Glutamatergic neuron (in vitro differentiated cells): ENCODE data around the gene IKZF3. TPM values are rescaled to one million over a fixed set of nuclear protein-coding genes. Genes with fewer than 3 reads are reported as not detected.

Experiments used
- DNase-seq: peaks from one replicate; pipeline ENCODE4 v3.0.0; 2022
- H3K27ac Mint-ChIP-seq: one replicate; pipeline ENCODE4 v1.8.0; 2020; ENCODE audit warnings: mild to moderate bottlenecking, mixed read lengths, inconsistent platforms; ENCODE audit not compliant: unreplicated experiment
- H3K27me3 Mint-ChIP-seq: one replicate; pipeline ENCODE4 v1.8.0; 2020; ENCODE audit warnings: mild to moderate bottlenecking, moderate library complexity, mixed read lengths, inconsistent platforms; ENCODE audit not compliant: unreplicated experiment
- H3K36me3 Mint-ChIP-seq: one replicate; pipeline ENCODE4 v1.8.0; 2020; ENCODE audit warnings: mild to moderate bottlenecking, mixed read lengths, inconsistent platforms; ENCODE audit not compliant: unreplicated experiment
- H3K4me1 Mint-ChIP-seq: one replicate; pipeline ENCODE4 v1.8.0; 2020; ENCODE audit warnings: mild to moderate bottlenecking, low read depth, mixed read lengths, inconsistent platforms; ENCODE audit not compliant: unreplicated experiment
- H3K4me3 Mint-ChIP-seq: one replicate; pipeline ENCODE4 v1.8.0; 2020; ENCODE audit warnings: mild to moderate bottlenecking, mixed read lengths, inconsistent platforms; ENCODE audit not compliant: unreplicated experiment
- H3K9me3 Mint-ChIP-seq: one replicate; pipeline ENCODE4 v1.8.0; 2020; ENCODE audit warnings: mild to moderate bottlenecking, moderate library complexity, mixed read lengths, inconsistent platforms; ENCODE audit not compliant: unreplicated experiment
- CTCF ChIP-seq: fragments of 200-600 bp; sonication (generic); IDR thresholded peaks from one replicate; pipeline ENCODE4 v1.5.0; 2021; ENCODE audit not compliant: partially characterized antibody, unreplicated experiment
- total RNA-seq: library from RNA; stranded (reverse); fragmentation: NEBNext Ultra II Directional; extraction: Animal tissue kit (Norgen Biotek cat#: 25700); gene quantifications from one replicate; pipeline ENCODE4 v1.2.1, GENCODE V29; 2021; ENCODE audit not compliant: unreplicated experiment

Gene IKZF3
- total RNA-seq, 1 donor from 2014 or later, result not detected

DNA sequence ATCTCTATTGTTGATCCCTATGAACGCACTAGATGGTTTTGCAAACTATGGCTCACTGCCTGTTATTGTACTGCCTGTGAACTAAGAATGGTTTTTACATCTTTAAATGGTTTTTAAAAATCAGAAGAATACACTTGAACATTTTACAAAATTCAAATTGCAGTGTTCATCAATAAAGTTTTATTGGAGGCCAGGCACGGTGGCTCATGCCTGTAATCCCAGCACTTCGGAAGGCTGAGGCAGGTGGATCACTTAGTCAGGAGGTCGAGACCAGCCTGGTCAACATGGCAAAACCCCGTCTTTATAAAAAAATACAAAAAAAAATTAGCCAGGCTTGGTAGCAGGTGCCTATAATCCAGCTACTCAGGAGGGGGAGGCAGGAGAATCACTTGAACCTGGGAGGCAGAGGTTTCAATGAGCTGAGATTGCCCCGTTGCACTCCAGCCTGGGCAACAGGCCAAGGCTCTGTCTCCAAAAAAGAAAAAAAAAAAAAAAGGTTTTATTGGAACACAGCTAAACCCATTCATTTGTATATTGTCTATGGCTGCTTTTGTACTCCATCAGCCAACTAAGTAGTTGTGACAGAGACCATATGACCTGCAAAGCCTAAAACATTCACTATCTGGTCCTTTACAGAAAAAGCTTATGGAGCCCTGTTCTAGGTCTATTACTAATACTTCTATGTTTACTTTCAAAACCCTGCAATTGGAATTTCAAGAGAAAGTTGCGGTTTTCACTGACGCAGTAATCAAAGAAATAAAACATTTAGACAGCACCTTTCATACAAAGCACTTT, 18.9 kb downstream of the IKZF3 start:
- Mint-ChIP-seq H3K9me3 (no peaks in the 10 kb centered on the region), H3K4me1 (peaks cover 5% of the 10 kb centered on the region), H3K27me3 (peaks cover 1% of the 10 kb centered on the region), H3K27ac (no peak overlapping the region), H3K4me3 (no peak overlapping the region), H3K36me3 (no peaks in the 10 kb centered on the region)
- DNase-seq, result no peak
- TF ChIP-seq CTCF, result no peak

GRCh38 chr17:39841134-39841683, 22.9 kb downstream of the IKZF3 start:
- Mint-ChIP-seq H3K4me3 (no peak overlapping the region), H3K9me3 (peaks cover 5% of the 10 kb centered on the region), H3K27ac (no peak overlapping the region), H3K36me3 (peaks cover 8% of the 10 kb centered on the region), H3K4me1 (no peaks in the 10 kb centered on the region), H3K27me3 (peaks cover 1% of the 10 kb centered on the region)
- DNase-seq, result no peak
- no peak for TF ChIP-seq CTCF

- H3K27ac Mint-ChIP-seq, result no peak overlapping the region
- peaks cover 1% of the 10 kb centered on the region for H3K27me3 Mint-ChIP-seq
- H3K36me3 Mint-ChIP-seq, result peaks cover 8% of the 10 kb centered on the region
- TF ChIP-seq CTCF, result no peak
- no peaks in the 10 kb centered on the region for H3K4me1 Mint-ChIP-seq
- peaks cover 5% of the 10 kb centered on the region for H3K9me3 Mint-ChIP-seq
- no peak for DNase-seq
- H3K4me3 Mint-ChIP-seq, result no peak overlapping the region
Observed at GRCh38 chr17:39838784-39839183, 25.3 kb downstream of the IKZF3 start.

- no peak for DNase-seq
- H3K27me3 Mint-ChIP-seq, result peaks cover 1% of the 10 kb centered on the region
- H3K27ac Mint-ChIP-seq, result no peak overlapping the region
- H3K4me3 Mint-ChIP-seq, result no peak overlapping the region
- TF ChIP-seq CTCF, result no peak
- H3K4me1 Mint-ChIP-seq, result no peaks in the 10 kb centered on the region
- H3K36me3 Mint-ChIP-seq, result peaks cover 8% of the 10 kb centered on the region
- H3K9me3 Mint-ChIP-seq, result peaks cover 7% of the 10 kb centered on the region
Observed at GRCh38 chr17:39838057-39838456, 26.1 kb downstream of the IKZF3 start.

DNA sequence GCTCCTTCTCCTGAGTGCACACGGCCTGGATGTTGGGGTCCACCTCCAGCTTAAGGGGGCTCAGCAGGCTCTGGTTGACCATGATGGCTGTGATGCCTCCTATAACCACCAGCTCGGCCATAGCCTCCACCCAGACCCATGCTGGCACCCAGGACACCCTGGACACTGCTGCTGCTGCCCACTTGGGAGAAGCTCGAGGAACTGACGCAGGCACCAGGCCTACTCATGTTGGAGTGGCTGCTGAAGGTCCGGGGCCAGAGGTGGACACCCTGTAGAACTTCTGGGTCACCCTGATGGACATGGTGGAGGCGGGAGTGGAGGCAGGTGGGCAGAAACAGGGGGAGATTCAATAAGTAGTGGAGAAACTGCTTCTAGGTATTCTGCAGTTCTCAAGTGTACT, 28.0 kb downstream of the IKZF3 start:
- no peaks in the 10 kb centered on the region for H3K4me1 Mint-ChIP-seq
- H3K36me3 Mint-ChIP-seq, result peaks cover 8% of the 10 kb centered on the region
- no peak overlapping the region for H3K27ac Mint-ChIP-seq
- DNase-seq, result no peak
- H3K4me3 Mint-ChIP-seq, result no peak overlapping the region
- TF ChIP-seq CTCF, result no peak
- peaks cover 1% of the 10 kb centered on the region for H3K27me3 Mint-ChIP-seq
- peaks cover 7% of the 10 kb centered on the region for H3K9me3 Mint-ChIP-seq
